ENCODE measurements around the gene MTHFR.

MTHFR gene

DNA sequence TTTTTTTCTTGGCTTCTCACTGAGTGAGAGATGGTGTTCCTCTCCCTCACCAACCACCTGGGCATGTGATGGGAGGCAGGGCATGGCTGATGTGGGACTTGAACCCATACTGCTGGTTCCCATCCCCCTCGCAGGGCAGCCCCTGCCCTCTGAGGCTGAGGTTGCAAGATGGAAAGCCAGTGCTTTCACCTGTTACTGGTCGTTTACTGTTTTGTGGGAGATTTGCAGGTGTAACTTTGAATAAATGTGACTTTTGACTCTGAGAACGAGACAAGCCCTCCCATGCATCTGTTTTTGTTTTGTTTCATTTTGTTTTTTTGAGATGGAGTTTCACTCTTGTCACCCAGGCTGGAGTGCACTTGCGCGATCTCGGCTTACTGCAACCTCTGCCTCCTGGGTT is 22.2 kb downstream of the MTHFR start:
- no peak for FAIRE-seq
- DNase-seq (ENCODE audit: low spot score), result no peak

GRCh38 chr1:11782127-11782708 is 23.5 kb downstream of the MTHFR start:
- no peak for DNase-seq (ENCODE audit: low spot score)
- FAIRE-seq, result no peak

- FAIRE-seq, result no peak
Observed at GRCh38 chr1:11781297-11781696, 24.5 kb downstream of the MTHFR start.

GRCh38 chr1:11780380-11781147 is 25.2 kb downstream of the MTHFR start:
- DNase-seq (ENCODE audit: low spot score) (no peak), FAIRE-seq (no peak)

More at GRCh38 chr1:11781297-11781696, 24.5 kb downstream of the MTHFR start:
- no peak for DNase-seq (ENCODE audit: low spot score)

- FAIRE-seq, result no peak
- DNase-seq (ENCODE audit: low spot score), result no peak
Observed at GRCh38 chr1:11779715-11780379, 25.9 kb downstream of the MTHFR start.

GRCh38 chr1:11778844-11779623 is 26.7 kb downstream of the MTHFR start:
- DNase-seq (ENCODE audit: low spot score) (no peak), FAIRE-seq (no peak)

- FAIRE-seq (no peak), DNase-seq (ENCODE audit: low spot score) (no peak)
Observed at GRCh38 chr1:11778336-11778735, 27.4 kb downstream of the MTHFR start.

- FAIRE-seq (no peak), DNase-seq (ENCODE audit: low spot score) (no peak)
Observed at GRCh38 chr1:11777658-11778322, 28.0 kb downstream of the MTHFR start.

- FAIRE-seq, result no peak
- DNase-seq (ENCODE audit: low spot score), result no peak
Observed at GRCh38 chr1:11774753-11775152, 31.0 kb downstream of the MTHFR start.

GRCh38 chr1:11772458-11772857 is 33.3 kb downstream of the MTHFR start:
- no peak for FAIRE-seq
- no peak for DNase-seq (ENCODE audit: low spot score)

DNA sequence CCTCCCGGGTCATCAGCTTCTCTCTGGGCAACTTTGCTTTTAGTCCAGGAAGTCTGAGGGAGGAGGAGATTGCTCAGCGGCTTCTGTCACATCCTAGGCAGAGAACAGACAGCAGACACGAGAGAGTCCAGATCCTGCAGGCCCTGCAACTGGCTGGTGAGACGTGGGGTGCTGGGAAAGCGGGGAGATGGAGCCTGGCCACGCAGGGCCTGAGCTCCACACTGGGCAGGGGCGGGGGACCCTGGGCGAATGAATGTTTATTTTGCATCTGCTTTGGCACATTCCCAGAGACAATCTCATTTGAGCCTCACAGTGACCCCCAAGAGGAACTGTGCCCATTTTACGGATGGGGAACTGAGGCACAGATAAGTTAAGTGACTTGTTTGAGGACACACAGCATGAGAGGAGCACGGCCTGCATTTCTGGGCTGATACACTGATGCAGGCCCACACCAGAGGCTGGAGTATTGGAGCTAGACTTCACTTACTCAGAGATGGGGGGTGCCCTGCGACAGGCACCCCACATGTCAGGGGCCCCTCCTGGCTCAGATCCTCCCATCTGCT is 34.2 kb downstream of the MTHFR start:
- DNase-seq (ENCODE audit: low spot score), result no peak
- no peak for FAIRE-seq

GRCh38 chr1:11770011-11770410 is 35.8 kb downstream of the MTHFR start:
- no peak for FAIRE-seq

DNA sequence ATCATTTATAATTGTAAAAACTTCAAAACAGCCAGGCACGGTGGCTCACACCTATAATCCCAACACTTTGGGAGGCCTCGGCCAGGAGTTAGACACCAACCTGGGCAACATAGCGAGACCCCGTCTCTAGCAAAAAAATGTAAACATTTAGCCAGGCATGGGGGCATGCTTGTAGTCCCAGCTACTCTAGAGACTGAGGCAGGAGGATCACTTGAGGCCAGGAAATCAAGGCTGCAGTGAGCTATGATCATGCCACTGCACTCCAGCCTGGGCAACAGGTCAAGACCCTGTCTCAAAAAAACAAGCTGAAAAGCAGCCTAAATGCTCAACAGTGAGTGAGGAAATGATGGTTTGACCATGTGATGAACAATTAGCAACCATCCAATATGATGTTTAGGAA is 36.5 kb downstream of the MTHFR start:
- FAIRE-seq (no peak), DNase-seq (ENCODE audit: low spot score) (no peak)

More at GRCh38 chr1:11770011-11770410, 35.8 kb downstream of the MTHFR start:
- DNase-seq (ENCODE audit: low spot score), result no peak

- FAIRE-seq (no peak), DNase-seq (ENCODE audit: low spot score) (no peak)
Observed at GRCh38 chr1:11768821-11769220, 36.9 kb downstream of the MTHFR start.

DNA sequence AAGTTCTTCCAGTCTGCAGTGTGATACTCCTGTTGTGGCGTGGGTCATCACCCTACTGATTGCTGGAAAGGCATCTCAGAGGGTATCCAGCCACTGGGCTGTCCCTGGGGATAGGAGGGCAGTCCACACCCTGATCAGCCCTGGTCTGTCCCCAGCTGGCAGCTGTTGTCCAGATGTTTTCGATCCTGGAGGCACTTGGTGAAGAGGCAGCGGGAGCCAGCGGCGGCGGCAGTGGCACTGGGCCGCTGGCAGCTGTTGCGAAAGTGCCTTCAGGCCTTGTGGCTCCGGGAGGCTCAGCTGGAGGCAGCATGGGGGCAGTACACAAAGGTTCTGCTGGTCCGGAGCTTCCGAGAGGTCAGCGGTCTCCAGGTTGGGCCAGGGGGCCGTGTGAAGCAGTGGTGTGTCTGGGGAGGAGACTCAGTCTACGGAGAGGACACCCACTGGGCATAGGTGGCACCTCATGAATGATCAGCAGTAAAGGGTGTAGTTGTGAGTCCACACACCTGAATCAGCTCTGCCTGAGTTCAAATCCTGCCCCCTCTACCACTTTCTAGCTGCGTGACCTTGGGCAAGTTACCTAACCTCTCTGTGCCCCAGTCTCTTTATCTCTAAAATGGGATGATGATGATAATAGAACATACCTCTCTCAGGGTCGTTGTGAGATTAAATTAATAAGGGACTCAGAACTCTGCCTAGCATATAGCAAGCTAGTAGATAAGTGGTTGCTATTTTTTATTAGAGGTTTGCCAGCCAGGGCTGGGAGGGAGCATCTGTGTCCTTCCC is 37.7 kb downstream of the MTHFR start:
- DNase-seq (ENCODE audit: low spot score) (no peak), FAIRE-seq (no peak)

DNA sequence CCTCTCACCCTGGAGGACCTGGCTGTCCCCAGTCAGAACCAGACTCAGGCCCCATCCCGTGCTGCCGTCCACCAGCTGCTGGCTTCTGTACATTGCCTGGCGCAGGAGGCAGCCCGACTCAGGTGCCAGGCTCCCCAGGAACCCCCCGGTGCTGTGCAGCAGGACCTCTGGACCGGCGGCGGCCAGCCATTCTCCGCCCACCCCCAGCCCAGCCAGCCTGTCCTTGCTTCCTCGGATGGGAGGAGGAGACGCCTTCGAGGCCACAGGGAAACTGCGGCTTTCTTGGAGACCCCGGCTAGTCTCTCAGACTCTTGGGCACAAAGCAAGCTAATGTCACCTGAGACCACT is 39.4 kb downstream of the MTHFR start:
- FAIRE-seq (no peak), DNase-seq (ENCODE audit: low spot score) (no peak)

DNA sequence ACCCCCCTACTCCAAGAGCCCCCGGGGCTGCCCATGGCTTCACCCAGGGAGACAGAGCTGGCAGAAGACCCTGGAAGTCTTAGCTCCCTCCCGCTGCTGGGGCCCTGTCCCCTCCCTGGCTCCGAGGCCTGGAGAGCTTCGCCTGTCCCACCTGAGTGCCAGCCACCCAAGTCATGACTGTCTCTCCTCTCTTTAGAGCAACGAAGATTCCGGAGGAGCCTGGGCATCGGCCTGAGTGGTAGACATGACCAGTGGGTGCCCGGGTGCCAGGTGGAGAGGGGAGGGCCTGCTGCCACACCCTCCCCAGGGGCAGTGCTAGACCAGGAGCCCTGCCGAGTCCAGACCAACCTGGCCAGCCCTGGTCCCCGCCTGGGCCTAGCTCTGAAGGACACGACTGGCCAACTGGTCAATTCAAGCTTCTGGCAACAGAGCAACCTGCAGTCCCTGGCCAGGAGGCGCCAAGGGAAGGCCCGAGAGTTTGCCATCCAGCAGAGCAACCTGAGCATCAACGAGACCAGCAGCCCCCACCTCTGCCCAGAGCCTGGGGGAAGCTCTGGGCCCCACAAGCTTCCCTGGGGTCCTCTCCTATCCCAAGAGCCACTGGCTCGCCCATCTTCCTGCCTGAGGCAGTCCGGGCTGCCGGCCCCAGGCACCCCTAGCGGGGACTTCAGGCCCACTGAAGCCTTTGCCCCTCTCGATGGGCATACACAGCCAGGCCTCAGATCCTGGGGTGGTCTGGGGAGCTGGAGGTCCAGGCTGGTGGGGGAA is 39.9 kb downstream of the MTHFR start:
- FAIRE-seq (no peak), DNase-seq (ENCODE audit: low spot score) (no peak)

DNA sequence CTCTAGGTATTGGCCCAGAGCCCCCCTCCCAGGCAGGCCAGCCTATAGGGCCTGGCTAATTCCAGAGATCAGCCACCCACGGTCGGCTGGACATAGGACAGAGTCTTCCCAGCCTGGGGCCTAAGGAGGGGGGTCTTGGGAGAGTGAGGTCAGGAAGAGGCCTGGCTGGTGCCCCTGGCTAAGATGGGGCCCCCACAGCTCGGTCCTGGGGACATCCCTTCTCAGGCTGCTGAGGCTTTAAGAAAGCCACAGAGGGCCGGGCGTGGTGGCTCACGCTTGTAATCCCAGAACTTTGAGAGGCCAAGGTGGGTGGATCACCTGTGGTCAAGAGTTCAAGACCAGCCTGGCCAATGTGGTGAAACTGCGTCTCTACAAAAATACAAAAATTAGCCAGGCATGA is 41.2 kb downstream of the MTHFR start:
- no peak for FAIRE-seq

GRCh38 chr1:11764115-11764514 is 41.6 kb downstream of the MTHFR start:
- no peak for DNase-seq (ENCODE audit: low spot score)
- no peak for FAIRE-seq

More for the DNA sequence above, 41.2 kb downstream of the MTHFR start:
- DNase-seq (ENCODE audit: low spot score), result no peak

Data from RCC 7860 (cell line).